ENCODE results near the gene CYB5RL.
"Not testable (repeated sequence)": the region's sequence is repeated elsewhere in the genome, so short reads cannot be mapped to it uniquely, and the experiment has no call there.

CYB5RL gene

GRCh38 chr1:54172614-54173599 lies 26.9 kb downstream of the CYB5RL start:
- no peak for DNase-seq (ENCODE audit: low read depth, low spot score)

DNA sequence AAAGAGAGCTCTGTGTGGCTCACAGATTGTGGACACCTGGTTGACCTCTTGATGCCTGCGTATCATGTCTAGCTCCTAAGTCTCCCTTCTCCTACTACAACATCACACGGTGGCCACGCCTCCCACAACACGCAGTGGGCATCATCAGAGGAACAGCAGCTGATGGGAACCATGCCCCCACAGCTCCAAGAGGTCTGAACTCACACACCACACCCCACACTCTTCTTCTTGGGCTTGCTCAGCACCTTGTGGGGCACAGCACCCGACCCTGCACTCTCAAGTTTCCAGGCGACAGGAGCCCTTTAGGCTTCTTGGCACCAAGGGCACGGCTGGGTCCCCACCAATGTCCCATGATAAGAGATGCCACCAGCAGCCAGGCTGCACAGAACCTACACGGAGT lies 28.2 kb downstream of the CYB5RL start:
- Histone ChIP-seq H3K9me3 (ENCODE audit: insufficient read depth, low read length) (no peaks in the 10 kb centered on the region), H3K4me1 (ENCODE audit: insufficient read depth, insufficient read length) (peaks cover 7% of the 10 kb centered on the region), H3K27me3 (ENCODE audit: insufficient read depth, insufficient read length) (no peaks in the 10 kb centered on the region), H3K36me3 (ENCODE audit: insufficient read depth, insufficient read length, low read length) (peaks cover 14% of the 10 kb centered on the region), H3K9ac (ENCODE audit: insufficient read length, low read depth) (no peak overlapping the region), H3K4me3 (ENCODE audit: insufficient read length, low read depth) (no peak overlapping the region)
- DNase-seq (ENCODE audit: low read depth, low spot score) = no peak
- TF ChIP-seq YY1 (IDR thresholded peaks at IDR 0.05; ENCODE audit: insufficient read depth, insufficient read length) (no peak), SUZ12 (IDR thresholded peaks at IDR 0.05; ENCODE audit: extremely low read depth, insufficient read depth, insufficient read length) (no peak), ZNF274 (IDR thresholded peaks at IDR 0.05; ENCODE audit: low read depth, low read length) (no peak)

More at GRCh38 chr1:54172614-54173599, 26.9 kb downstream of the CYB5RL start:
- Histone ChIP-seq H3K9me3 (ENCODE audit: insufficient read depth, low read length) (no peaks in the 10 kb centered on the region), H3K27me3 (ENCODE audit: insufficient read depth, insufficient read length) (no peaks in the 10 kb centered on the region), H3K4me1 (ENCODE audit: insufficient read depth, insufficient read length) (peaks cover 7% of the 10 kb centered on the region), H3K9ac (ENCODE audit: insufficient read length, low read depth) (no peak overlapping the region), H3K36me3 (ENCODE audit: insufficient read depth, insufficient read length, low read length) (peaks cover 19% of the 10 kb centered on the region), H3K4me3 (ENCODE audit: insufficient read length, low read depth) (no peak overlapping the region)
- TF ChIP-seq YY1 (IDR thresholded peaks at IDR 0.05; ENCODE audit: insufficient read depth, insufficient read length) (no peak), SUZ12 (IDR thresholded peaks at IDR 0.05; ENCODE audit: extremely low read depth, insufficient read depth, insufficient read length) (no peak), ZNF274 (IDR thresholded peaks at IDR 0.05; ENCODE audit: low read depth, low read length) (no peak)

DNA sequence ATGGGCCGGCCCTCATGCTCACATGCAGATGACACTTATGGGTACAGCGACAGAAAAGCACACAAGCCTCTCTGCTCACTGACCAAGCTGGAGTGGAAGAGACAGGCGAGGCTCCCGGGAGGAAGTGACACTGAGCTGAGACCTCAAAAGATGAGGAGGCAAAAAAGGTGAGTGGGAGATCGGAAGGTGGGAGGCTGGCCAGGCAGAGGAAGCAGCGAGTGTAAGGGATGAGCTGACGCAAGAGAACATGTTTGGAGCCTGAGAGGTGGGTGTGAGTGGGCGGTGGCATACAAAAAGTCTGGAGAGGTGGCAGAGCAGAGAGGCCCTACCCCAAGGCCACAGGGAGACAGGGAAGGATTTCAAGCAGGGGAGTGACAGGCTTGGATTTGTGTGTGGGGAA lies 28.8 kb downstream of the CYB5RL start:
- no peaks in the 10 kb centered on the region for H3K9me3 ChIP-seq (ENCODE audit: insufficient read depth, low read length)
- H3K9ac ChIP-seq (ENCODE audit: insufficient read length, low read depth) = no peak overlapping the region
- DNase-seq (ENCODE audit: low read depth, low spot score) = no peak
- TF ChIP-seq YY1 (IDR thresholded peaks at IDR 0.05; ENCODE audit: insufficient read depth, insufficient read length) (no peak), SUZ12 (IDR thresholded peaks at IDR 0.05; ENCODE audit: extremely low read depth, insufficient read depth, insufficient read length) (no peak), ZNF274 (IDR thresholded peaks at IDR 0.05; ENCODE audit: low read depth, low read length) (no peak)
- peaks cover 14% of the 10 kb centered on the region for H3K36me3 ChIP-seq (ENCODE audit: insufficient read depth, insufficient read length, low read length)
- no peaks in the 10 kb centered on the region for H3K27me3 ChIP-seq (ENCODE audit: insufficient read depth, insufficient read length)
- H3K4me1 ChIP-seq (ENCODE audit: insufficient read depth, insufficient read length) = peaks cover 7% of the 10 kb centered on the region
- H3K4me3 ChIP-seq (ENCODE audit: insufficient read length, low read depth) = no peak overlapping the region

- Histone ChIP-seq H3K4me3 (ENCODE audit: insufficient read length, low read depth) (no peak overlapping the region), H3K27me3 (ENCODE audit: insufficient read depth, insufficient read length) (no peaks in the 10 kb centered on the region), H3K9me3 (ENCODE audit: insufficient read depth, low read length) (no peaks in the 10 kb centered on the region), H3K4me1 (ENCODE audit: insufficient read depth, insufficient read length) (peaks cover 9% of the 10 kb centered on the region), H3K36me3 (ENCODE audit: insufficient read depth, insufficient read length, low read length) (peaks cover 5% of the 10 kb centered on the region), H3K9ac (ENCODE audit: insufficient read length, low read depth) (no peak overlapping the region)
- no peak for DNase-seq (ENCODE audit: low read depth, low spot score)
- TF ChIP-seq SUZ12 (IDR thresholded peaks at IDR 0.05; ENCODE audit: extremely low read depth, insufficient read depth, insufficient read length) (no peak), YY1 (IDR thresholded peaks at IDR 0.05; ENCODE audit: insufficient read depth, insufficient read length) (no peak), ZNF274 (IDR thresholded peaks at IDR 0.05; ENCODE audit: low read depth, low read length) (no peak)
These were observed 30.8 kb downstream of the CYB5RL start for GRCh38 chr1:54169068-54169467.

DNA sequence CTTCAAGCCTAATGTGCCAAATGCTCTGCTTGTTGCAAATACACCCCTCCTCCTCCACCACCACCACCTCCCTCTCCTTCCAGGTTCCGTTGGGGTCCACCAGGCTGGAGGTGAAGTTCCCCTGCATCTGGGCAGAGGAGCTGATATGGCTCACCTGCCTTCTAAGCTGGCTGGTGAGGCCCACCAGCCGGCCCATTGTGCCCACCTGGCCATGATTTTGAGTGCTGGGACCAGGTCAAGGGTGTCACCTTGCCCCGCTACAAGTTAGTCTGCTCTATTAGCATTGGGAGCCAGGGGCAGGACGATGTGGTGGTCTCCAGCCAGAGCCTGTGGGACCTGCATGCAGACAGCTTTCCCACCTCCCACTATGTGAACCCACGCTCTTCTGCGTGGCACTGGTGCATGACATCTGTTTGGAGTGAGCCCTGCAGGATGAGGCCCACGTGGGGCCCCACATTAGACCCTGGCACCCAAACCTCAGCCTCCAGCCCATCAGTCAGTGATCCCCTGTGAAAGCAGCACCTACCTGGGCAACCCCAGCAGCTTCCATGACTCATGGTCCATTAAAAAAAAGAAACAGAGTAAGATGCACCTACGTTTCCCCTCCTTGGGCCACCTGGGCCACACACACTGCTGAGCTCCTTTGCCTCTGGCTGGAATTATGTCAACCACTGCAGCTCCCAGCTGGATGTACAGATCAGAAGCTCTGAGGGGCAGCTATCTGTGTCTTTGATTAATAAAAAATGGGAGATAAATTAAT lies 31.4 kb downstream of the CYB5RL start:
- Histone ChIP-seq H3K4me3 (ENCODE audit: insufficient read length, low read depth) (no peak overlapping the region), H3K9me3 (ENCODE audit: insufficient read depth, low read length) (no peaks in the 10 kb centered on the region), H3K36me3 (ENCODE audit: insufficient read depth, insufficient read length, low read length) (no peaks in the 10 kb centered on the region), H3K4me1 (ENCODE audit: insufficient read depth, insufficient read length) (peaks cover 13% of the 10 kb centered on the region), H3K9ac (ENCODE audit: insufficient read length, low read depth) (no peak overlapping the region), H3K27me3 (ENCODE audit: insufficient read depth, insufficient read length) (no peaks in the 10 kb centered on the region)
- DNase-seq (ENCODE audit: low read depth, low spot score) = no peak
- TF ChIP-seq ZNF274 (IDR thresholded peaks at IDR 0.05; ENCODE audit: low read depth, low read length) = no peak
- no peak for TF ChIP-seq SUZ12 (IDR thresholded peaks at IDR 0.05; ENCODE audit: extremely low read depth, insufficient read depth, insufficient read length)
- no peak for TF ChIP-seq YY1 (IDR thresholded peaks at IDR 0.05; ENCODE audit: insufficient read depth, insufficient read length)

GRCh38 chr1:54167422-54168139 lies 32.2 kb downstream of the CYB5RL start:
- Histone ChIP-seq H3K27me3 (ENCODE audit: insufficient read depth, insufficient read length) (no peaks in the 10 kb centered on the region), H3K36me3 (ENCODE audit: insufficient read depth, insufficient read length, low read length) (no peaks in the 10 kb centered on the region), H3K9me3 (ENCODE audit: insufficient read depth, low read length) (no peaks in the 10 kb centered on the region), H3K4me1 (ENCODE audit: insufficient read depth, insufficient read length) (peaks cover 18% of the 10 kb centered on the region), H3K4me3 (ENCODE audit: insufficient read length, low read depth) (no peak overlapping the region), H3K9ac (ENCODE audit: insufficient read length, low read depth) (no peak overlapping the region)
- TF ChIP-seq ZNF274 (IDR thresholded peaks at IDR 0.05; ENCODE audit: low read depth, low read length) (no peak), SUZ12 (IDR thresholded peaks at IDR 0.05; ENCODE audit: extremely low read depth, insufficient read depth, insufficient read length) (no peak), YY1 (IDR thresholded peaks at IDR 0.05; ENCODE audit: insufficient read depth, insufficient read length) (no peak)
- DNase-seq (ENCODE audit: low read depth, low spot score) = no peak

- not testable (repeated sequence) for H3K27me3 ChIP-seq (ENCODE audit: insufficient read depth, insufficient read length); DNase-seq (ENCODE audit: low read depth, low spot score); H3K36me3 ChIP-seq (ENCODE audit: insufficient read depth, insufficient read length, low read length); H3K9ac ChIP-seq (ENCODE audit: insufficient read length, low read depth); H3K9me3 ChIP-seq (ENCODE audit: insufficient read depth, low read length); H3K4me3 ChIP-seq (ENCODE audit: insufficient read length, low read depth)
- H3K4me1 ChIP-seq (ENCODE audit: insufficient read depth, insufficient read length) = peaks cover 18% of the 10 kb centered on the region
These were observed 33.5 kb downstream of the CYB5RL start for GRCh38 chr1:54166357-54166756.

Data from NT2/D1 (cell line).